SU-DHL-6 (cell line): ENCODE data around the gene SLC36A1.

Source experiments
- CTCF ChIP-seq: fragments of 200-600 bp; sonication (generic); IDR thresholded peaks from one replicate; pipeline ENCODE4 v1.5.1; 2017; ENCODE audit warnings: antibody characterized with exemption, mild to moderate bottlenecking, low read length, moderate library complexity; ENCODE audit not compliant: insufficient read depth, poor library complexity, severe bottlenecking
- EZH2phosphoT487 ChIP-seq: fragments of 200-600 bp; sonication (generic), shearing (Covaris generic); conservative IDR thresholded peaks from 2 replicates; pipeline ENCODE4 v1.6.1; 2018; ENCODE audit warnings: mild to moderate bottlenecking, antibody characterized with exemption, low read length, moderate library complexity, mixed read lengths

DNA sequence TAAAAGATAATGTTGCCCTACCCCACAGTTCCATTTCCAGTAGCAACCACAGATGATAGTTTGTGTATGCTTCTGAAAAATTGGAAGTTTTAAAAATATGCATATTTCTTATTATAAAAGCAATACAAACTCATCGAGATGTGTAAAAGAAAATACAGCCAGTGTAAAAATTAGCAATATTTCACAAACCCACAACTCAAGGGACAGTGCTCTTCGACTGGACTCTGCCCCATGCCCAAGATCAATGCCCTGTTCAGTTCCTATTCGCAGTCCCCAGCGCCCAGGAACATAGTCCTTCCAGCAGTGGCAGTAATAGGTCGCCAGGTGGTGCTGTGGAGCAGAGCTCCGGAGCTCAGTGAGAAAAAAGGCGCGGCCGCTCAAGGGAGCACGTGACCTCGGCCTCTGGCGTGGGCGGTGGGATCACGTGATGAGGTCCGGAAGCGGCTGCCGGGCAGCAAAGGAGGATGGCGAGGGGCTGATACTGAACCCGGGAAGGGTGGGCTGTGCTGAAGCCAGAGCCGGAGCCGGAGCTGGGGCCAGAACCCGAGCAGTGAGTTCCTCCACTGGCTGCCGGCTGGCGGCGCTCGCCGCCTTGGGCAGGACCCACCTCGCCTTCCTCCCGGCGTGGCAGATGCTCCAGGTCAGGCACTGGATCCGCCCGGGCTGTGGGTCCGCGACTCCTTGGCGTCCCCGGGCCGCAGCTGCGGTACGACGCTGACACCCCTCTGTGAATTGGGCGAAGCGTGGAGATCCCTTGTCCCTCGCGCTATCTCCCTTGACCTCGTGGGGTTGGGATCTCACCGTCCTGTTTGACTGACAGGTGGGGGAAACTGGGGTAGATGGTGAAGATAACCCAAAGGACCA is at the start of gene SLC36A1:
- TF ChIP-seq CTCF (peak; percentile 95), EZH2phosphoT487 (no peak)
